Gastrocnemius medialis (tissue), 4 donors: ENCODE data around the gene IL1RAP.

ENCODE experiments used
- CTCF ChIP-seq, 5 experiments: fragments of 450-650 bp in 3 of 5; fragments of 200-600 bp in 2 of 5; sonication (generic) in 2 of 5; IDR thresholded peaks in 4 of 5; conservative IDR thresholded peaks in 1 of 5; 1 replicate in 4 of 5; 2 replicates in 1 of 5; pipeline ENCODE4 v1.5.1; 2016 to 2019; ENCODE audit warnings: antibody characterized with exemption in 5 of 5, mild to moderate bottlenecking in 3 of 5, moderate library complexity in 3 of 5
- POLR2A ChIP-seq, 2 donors: fragments of 450-650 bp; IDR thresholded peaks; one replicate each; pipeline ENCODE4 v1.6.1; 2017; ENCODE audit warnings: antibody characterized with exemption in 2 of 2, mild to moderate bottlenecking in 2 of 2, moderate library complexity in 2 of 2

- no peak for TF ChIP-seq POLR2A (IDR thresholded peaks at IDR 0.05)
- no peak for TF ChIP-seq CTCF (IDR thresholded peaks at IDR 0.05 in 4 of 5, conservative IDR thresholded peaks at IDR 0.05 in 1 of 5)
Observed at GRCh38 chr3:190577225-190577624, 63.3 kb downstream of the IL1RAP start.
